Measurements from ENCODE around the gene CACNG7.

CACNG7 gene

GRCh38 chr19:53905787-53906186, 3.3 kb upstream of the CACNG7 start:
- no peak for TF ChIP-seq CTCF (IDR thresholded peaks at IDR 0.05; ENCODE audit: low read depth, low read length, missing control alignments)
- no peak overlapping the region for H3K4me3 ChIP-seq (ENCODE audit: low read depth, low read length)
- DNase-seq (ENCODE audit: low read depth) = no peak

GRCh38 chr19:53906211-53907192, 2.6 kb upstream of the CACNG7 start:
- no peak overlapping the region for H3K4me3 ChIP-seq (ENCODE audit: low read depth, low read length)
- DNase-seq (ENCODE audit: low read depth) = no peak
- TF ChIP-seq CTCF (IDR thresholded peaks at IDR 0.05; ENCODE audit: low read depth, low read length, missing control alignments) = peak; percentile 95

- no peak overlapping the region for H3K4me3 ChIP-seq (ENCODE audit: low read depth, low read length)
- no peak for DNase-seq (ENCODE audit: low read depth)
- TF ChIP-seq CTCF (IDR thresholded peaks at IDR 0.05; ENCODE audit: low read depth, low read length, missing control alignments) = no peak
Observed at GRCh38 chr19:53907193-53907581, 1.9 kb upstream of the CACNG7 start.

GRCh38 chr19:53907690-53908089, 1.4 kb upstream of the CACNG7 start:
- DNase-seq (ENCODE audit: low read depth) = no peak
- no peak for TF ChIP-seq CTCF (IDR thresholded peaks at IDR 0.05; ENCODE audit: low read depth, low read length, missing control alignments)
- no peak overlapping the region for H3K4me3 ChIP-seq (ENCODE audit: low read depth, low read length)

- DNase-seq (ENCODE audit: low read depth) = no peak
- TF ChIP-seq CTCF (IDR thresholded peaks at IDR 0.05; ENCODE audit: low read depth, low read length, missing control alignments) = no peak
- H3K4me3 ChIP-seq (ENCODE audit: low read depth, low read length) = no peak overlapping the region
Observed at GRCh38 chr19:53908106-53908934, 758 bp upstream of the CACNG7 start.

- no peak for TF ChIP-seq CTCF (IDR thresholded peaks at IDR 0.05; ENCODE audit: low read depth, low read length, missing control alignments)
- H3K4me3 ChIP-seq (ENCODE audit: low read depth, low read length) = no peak overlapping the region
- no peak for DNase-seq (ENCODE audit: low read depth)
Observed at GRCh38 chr19:53909471-53910169, 542 bp downstream of the CACNG7 start.

Data from GM12864 (cell line).